ENCODE data around the gene KLKB1.

GRCh38 chr4:186240452-186240847 is 13.1 kb downstream of the KLKB1 start:
- TF ChIP-seq CTCF (IDR thresholded peaks at IDR 0.05) (no peak), POLR2A (IDR thresholded peaks at IDR 0.05) (no peak), EP300 (IDR thresholded peaks at IDR 0.05) (no peak)
